ENCODE measurements around the gene MTX2.
"Not testable (repeated sequence)": the region's sequence is repeated elsewhere in the genome, so short reads cannot be mapped to it uniquely, and the experiment has no call there.

The MTX2 gene

GRCh38 chr2:176291335-176291734, 22.1 kb downstream of the MTX2 start:
- no peak for DNase-seq

GRCh38 chr2:176291809-176292283, 22.6 kb downstream of the MTX2 start:
- peak in 1 of 5 donors; percentile 10 for DNase-seq

GRCh38 chr2:176292608-176293007, 23.4 kb downstream of the MTX2 start:
- no peak for DNase-seq

GRCh38 chr2:176293334-176293733, 24.1 kb downstream of the MTX2 start:
- no peak for DNase-seq

GRCh38 chr2:176297067-176297466, 27.8 kb downstream of the MTX2 start:
- no peak for DNase-seq

GRCh38 chr2:176297737-176298136, 28.5 kb downstream of the MTX2 start:
- DNase-seq, result no peak

- DNase-seq, result not testable (repeated sequence)
These were observed 36.8 kb downstream of the MTX2 start for GRCh38 chr2:176306020-176306419.

GRCh38 chr2:176317199-176317598, 48.0 kb downstream of the MTX2 start:
- DNase-seq, result no peak

GRCh38 chr2:176317623-176318065, 48.4 kb downstream of the MTX2 start:
- DNase-seq, result no peak

- DNase-seq, result no peak
These were observed 52.7 kb downstream of the MTX2 start for GRCh38 chr2:176321916-176322315.

- DNase-seq, result no peak
These were observed 55.6 kb downstream of the MTX2 start for GRCh38 chr2:176324862-176325261.

GRCh38 chr2:176325732-176326131, 56.5 kb downstream of the MTX2 start:
- DNase-seq, result no peak

- DNase-seq, result no peak
These were observed 58.9 kb downstream of the MTX2 start for GRCh38 chr2:176328149-176328548.

GRCh38 chr2:176330612-176331011, 61.4 kb downstream of the MTX2 start:
- no peak for DNase-seq

- DNase-seq, result no peak
These were observed 62.4 kb downstream of the MTX2 start for GRCh38 chr2:176331646-176332045.

GRCh38 chr2:176334729-176335128, 65.5 kb downstream of the MTX2 start:
- DNase-seq, result no peak

- no peak for DNase-seq
These were observed 69.2 kb downstream of the MTX2 start for GRCh38 chr2:176338395-176338794.

- DNase-seq, result no peak
These were observed 70.0 kb downstream of the MTX2 start for GRCh38 chr2:176339208-176339607.

- DNase-seq, result no peak
These were observed 87.0 kb downstream of the MTX2 start for GRCh38 chr2:176356251-176356650.

- DNase-seq, result no peak
These were observed 95.2 kb downstream of the MTX2 start for GRCh38 chr2:176364273-176364977.

- DNase-seq, result no peak
These were observed 99.1 kb downstream of the MTX2 start for GRCh38 chr2:176368349-176368748.

- DNase-seq, result no peak
These were observed 101.4 kb downstream of the MTX2 start for GRCh38 chr2:176370467-176371171.

- not testable (repeated sequence) for DNase-seq
These were observed 103.9 kb downstream of the MTX2 start for GRCh38 chr2:176373155-176373554.

- no peak for DNase-seq
These were observed 109.1 kb downstream of the MTX2 start for GRCh38 chr2:176378323-176378722.

All from T-helper 1 cell (primary cell).